GM12865 (cell line): ENCODE results near the gene ULBP1.
A peak's percentile ranks its signal among the peaks of the same experiment; 100 is the strongest.
"Not testable (repeated sequence)": the region's sequence is repeated elsewhere in the genome, so short reads cannot be mapped to it uniquely, and the experiment has no call there.

Source experiments
- DNase-seq: peaks from one replicate; pipeline ENCODE4 v3.0.0; 2010; ENCODE audit warnings: low read depth
- H3K4me3 ChIP-seq: 2 replicates; pipeline ENCODE4 v1.5.1; 2011; ENCODE audit warnings: mild to moderate bottlenecking, low read depth, low read length, control low read depth
- TF ChIP-seq, protein P1 (sequence below): IDR thresholded peaks from 2 replicates; pipeline ENCODE4 v1.5.1; 2011; ENCODE audit warnings: low read length, control low read depth, low read depth, inconsistent platforms; ENCODE audit not compliant: insufficient read depth; ENCODE audit errors: missing control alignments

The ULBP1 gene

DNA sequence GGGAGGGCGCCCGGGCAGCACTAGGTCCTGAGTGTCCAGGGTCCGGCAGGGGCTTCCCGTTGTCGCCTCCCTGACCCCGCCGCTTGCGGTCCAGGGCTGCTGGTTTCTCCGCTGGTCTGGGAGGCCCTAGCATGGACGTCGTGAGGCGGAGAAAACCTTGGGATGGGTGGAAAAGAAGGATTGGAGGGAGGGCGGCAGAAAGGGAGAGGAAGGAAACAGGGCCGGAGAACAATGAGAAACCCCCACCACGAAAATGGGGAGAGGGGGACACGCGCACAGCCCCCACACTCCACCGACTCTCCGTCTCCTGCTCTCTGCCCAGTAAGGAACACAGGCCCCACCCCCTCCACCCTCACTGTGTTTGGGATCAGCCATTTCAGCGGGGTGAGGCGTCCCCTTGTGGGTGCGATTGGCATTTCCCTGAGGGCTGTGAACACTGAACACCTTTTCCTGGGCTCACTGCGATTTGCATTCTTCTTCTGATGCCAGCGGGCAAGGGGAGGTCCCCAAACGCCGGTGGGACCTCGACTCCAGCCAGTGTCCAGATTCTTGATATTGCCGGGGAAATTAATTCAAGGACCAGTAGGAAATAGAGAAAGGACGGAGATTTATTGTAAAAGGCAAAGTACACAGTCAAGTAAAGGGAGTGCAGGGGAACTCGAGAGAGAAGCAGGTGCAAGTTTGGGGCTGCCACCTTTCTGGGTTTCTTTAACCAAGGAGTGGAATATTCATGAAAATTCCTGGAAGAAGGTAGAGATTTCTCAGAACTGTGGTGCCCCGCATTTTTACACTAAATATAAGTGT, 37.6 kb upstream of the ULBP1 start:
- TF ChIP-seq, protein P1, sequence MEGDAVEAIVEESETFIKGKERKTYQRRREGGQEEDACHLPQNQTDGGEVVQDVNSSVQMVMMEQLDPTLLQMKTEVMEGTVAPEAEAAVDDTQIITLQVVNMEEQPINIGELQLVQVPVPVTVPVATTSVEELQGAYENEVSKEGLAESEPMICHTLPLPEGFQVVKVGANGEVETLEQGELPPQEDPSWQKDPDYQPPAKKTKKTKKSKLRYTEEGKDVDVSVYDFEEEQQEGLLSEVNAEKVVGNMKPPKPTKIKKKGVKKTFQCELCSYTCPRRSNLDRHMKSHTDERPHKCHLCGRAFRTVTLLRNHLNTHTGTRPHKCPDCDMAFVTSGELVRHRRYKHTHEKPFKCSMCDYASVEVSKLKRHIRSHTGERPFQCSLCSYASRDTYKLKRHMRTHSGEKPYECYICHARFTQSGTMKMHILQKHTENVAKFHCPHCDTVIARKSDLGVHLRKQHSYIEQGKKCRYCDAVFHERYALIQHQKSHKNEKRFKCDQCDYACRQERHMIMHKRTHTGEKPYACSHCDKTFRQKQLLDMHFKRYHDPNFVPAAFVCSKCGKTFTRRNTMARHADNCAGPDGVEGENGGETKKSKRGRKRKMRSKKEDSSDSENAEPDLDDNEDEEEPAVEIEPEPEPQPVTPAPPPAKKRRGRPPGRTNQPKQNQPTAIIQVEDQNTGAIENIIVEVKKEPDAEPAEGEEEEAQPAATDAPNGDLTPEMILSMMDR: peak; percentile 75
- no peak overlapping the region for H3K4me3 ChIP-seq
- peak; percentile 56 for DNase-seq

DNA sequence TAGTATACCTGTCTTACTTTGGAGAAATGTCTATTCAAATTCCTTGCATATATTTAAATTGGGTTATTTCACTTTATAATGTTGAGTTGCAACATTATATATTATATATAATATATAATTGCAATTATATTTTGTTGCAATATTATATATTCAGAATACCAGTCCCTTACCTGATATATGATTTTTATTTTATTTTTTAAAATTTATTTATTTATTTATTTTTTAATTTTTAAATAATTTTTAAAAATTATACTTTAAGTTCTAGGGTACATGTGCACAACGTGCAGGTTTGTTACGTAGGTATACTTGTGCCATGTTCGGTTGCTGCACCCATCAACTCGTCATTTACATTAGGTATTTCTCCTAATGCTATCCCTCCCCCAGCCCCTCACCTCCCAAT, 36.7 kb upstream of the ULBP1 start:
- not testable (repeated sequence) for DNase-seq, H3K4me3 ChIP-seq

DNA sequence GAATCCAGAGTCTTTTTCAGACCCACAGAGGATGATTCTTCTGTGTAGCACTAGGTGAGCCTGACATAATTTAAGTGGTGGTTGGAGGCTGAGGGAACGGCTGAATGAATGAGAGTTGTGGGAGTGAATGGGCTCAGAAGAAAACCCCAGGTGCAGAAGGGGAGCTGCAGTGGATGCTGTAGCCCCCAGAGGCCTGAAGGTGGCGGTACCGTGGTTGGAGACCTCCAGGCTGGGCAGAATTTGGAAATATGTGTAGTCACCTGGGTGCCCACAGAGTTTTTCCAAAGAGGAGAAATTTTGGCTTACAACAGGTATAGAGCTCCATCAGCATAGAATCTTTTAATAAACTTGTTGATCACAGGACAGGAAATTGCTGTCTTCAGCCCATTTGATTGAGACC, 34.3 kb upstream of the ULBP1 start:
- H3K4me3 ChIP-seq: no peak overlapping the region
- TF ChIP-seq, protein P1: peak; percentile 40
- DNase-seq: no peak

DNA sequence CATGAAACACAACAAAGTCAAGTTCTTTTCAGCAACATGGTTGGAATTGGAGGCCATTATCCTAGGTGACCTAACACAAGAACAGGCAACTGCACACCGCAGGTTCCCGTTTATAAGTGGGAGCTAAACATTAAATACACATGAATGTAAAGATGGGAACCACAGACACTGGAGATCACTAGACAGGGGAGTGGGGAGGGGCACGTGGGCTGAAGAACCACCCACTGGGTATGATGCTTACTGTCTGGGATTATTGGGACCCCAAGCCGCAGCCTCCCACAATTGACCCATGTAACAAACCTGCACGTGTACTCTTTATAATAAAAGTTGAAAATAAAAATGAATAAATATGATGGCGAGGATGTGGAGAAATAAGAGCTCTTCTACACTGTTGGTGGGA, 32.2 kb upstream of the ULBP1 start:
- TF ChIP-seq, protein P1: no peak
- DNase-seq: no peak
- H3K4me3 ChIP-seq: no peak overlapping the region

DNA sequence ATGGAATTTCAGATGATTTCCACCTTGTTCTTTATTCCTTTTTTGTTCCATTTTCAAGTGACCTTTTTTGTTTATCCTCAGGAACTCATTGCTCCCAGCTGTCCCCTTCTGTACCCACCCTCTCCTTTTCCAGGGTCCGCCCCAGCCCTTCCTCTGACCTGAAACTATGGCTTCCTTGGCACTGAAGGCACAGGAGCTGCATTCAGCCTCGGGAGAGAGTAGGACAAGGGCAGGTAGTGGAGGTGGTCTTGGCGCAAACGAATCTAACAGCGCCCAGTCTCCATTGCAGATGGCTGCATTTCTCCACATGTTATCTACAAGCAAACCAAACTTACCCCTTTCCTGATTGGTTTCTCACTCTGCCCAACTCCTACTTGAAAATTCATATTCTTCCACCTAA, 30.7 kb upstream of the ULBP1 start:
- TF ChIP-seq, protein P1: no peak
- no peak for DNase-seq
- H3K4me3 ChIP-seq: no peak overlapping the region

DNA sequence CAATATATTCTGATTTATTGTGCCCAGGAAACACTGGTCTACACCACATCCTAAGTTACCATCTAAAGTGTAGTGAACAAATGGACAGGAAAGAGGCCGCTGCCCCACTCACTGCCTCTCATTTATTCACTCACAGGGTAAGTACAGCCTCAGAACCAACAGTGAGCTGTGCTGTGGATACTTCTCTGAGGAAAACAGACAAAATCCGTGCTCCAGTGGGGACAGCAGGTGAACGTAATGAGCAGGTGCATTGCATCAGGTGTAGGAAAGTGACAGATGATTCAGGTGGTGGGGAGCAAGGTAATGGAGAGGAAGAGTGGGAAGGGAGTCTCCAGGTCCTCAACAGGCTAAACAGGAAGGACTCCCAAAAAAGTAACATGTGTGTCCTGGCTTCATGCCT, 30.3 kb upstream of the ULBP1 start:
- TF ChIP-seq, protein P1: no peak
- DNase-seq: no peak
- no peak overlapping the region for H3K4me3 ChIP-seq

DNA sequence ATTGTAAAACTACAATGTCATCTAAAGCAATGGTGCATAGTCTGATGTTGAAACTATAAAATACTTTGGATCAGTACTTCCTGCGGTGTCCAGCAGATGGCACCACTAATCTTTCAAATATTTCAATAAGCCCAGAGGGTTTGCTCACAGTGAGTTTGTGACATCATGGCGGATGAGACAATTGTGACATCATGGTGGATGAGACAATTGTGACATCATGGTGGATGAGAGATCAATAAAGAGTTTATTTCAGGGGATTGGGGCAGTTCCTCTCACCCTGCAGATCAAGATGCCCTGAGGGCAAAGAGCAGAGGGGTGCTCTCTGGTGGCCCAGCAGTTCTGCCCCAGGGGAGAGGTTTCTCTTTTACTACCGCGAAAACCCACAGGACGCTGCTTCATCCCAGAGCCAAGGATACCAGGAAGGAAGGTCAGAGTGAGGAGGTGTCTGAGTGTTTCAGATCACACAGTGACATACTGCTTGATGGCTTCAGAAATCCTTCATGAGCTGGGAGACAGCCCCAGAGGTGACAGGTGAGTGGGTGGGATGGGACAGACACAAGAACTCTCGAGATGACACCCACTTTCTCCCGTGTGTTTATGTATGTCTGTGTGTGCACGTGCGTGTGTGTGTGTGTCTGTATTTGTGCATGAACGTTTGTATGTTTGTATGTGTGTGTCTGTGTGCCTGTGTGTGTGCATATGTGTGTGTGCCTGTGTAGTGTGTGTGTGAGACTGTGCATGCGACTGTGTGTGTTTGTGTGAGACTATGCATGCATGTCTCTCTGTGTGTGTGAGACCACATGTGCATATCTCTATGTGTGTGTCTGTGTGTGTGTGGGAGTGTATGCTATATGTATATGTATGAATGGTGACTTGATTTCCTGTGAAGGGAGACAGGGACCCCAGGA, 29.2 kb upstream of the ULBP1 start:
- TF ChIP-seq, protein P1: peak; percentile 59
- H3K4me3 ChIP-seq: no peak overlapping the region
- peak; percentile 70 for DNase-seq
